Right kidney (tissue), 1 donor: ENCODE data around the gene ANGPTL8.

Experiments used
- DNase-seq: peaks from one replicate; pipeline ENCODE4 v3.0.0-alpha.2; 2016

The ANGPTL8 gene

DNA sequence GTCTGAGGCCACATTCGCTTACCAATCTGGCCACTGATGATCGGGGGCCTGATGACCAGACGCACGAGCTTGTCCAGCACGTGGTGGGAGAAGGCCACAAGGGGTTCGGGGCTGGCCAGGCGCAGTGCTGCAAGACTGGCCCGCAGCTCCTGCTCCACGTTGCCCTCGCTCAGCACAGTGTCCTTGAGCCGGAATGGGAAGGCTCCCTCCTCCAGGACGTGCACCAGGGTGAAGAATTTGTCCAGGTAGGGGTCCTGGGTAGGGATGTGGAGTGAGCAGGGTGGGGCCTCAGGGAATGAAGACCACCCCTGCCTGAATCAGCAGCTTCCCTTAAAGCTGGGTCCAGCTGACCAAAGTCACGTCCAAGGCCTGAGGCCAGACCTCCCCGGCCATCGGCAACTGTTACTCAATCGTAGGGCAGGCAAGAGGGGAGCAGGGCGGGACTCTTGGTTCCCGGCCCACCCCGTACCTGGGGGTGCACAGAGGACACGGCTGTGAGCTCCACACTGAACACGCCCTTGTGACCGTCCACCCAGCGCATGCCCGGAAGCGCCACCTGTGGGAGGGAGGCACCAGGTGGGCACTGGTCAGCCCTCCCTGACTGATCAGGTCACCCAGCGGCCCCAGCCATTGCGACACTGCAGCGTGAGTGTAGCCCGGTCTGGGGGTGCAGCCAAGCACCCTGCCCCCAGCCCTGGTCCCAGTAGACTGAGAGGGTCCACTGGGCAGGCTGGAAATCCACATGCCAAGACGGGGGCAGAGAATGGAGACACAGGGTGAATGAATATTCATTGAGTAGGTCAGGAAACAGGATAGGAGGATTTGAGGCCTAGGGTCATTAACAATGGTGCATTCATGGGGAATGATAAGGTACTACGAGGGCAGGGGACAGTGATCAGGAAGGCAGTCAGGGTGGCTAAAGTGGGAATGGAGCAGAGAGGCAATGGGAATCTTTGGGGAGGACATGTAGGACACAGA lies 2.8 kb upstream of the ANGPTL8 start:
- no peak for DNase-seq

GRCh38 chr19:11237321-11237720 lies 2.1 kb upstream of the ANGPTL8 start:
- DNase-seq, result no peak

DNA sequence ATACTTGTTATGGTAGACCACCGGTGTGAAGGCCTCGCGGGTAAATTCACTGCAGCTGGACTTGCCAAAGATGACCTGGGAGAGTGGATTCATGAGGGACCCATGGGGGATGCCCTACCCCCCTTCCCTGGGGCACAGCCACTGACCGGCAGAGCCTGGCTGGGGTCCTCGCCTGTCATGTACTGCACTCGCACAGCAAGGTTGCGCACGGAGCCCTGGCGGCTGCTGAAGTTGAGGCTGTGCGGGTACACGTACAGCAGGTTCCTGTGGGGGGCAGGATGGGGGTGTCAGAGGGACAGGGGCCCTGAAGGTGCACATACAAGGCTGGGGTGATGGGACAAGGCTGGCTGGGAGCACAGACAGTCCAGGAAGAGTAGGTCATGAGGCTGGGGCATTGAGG lies 1.4 kb upstream of the ANGPTL8 start:
- DNase-seq, result no peak

DNA sequence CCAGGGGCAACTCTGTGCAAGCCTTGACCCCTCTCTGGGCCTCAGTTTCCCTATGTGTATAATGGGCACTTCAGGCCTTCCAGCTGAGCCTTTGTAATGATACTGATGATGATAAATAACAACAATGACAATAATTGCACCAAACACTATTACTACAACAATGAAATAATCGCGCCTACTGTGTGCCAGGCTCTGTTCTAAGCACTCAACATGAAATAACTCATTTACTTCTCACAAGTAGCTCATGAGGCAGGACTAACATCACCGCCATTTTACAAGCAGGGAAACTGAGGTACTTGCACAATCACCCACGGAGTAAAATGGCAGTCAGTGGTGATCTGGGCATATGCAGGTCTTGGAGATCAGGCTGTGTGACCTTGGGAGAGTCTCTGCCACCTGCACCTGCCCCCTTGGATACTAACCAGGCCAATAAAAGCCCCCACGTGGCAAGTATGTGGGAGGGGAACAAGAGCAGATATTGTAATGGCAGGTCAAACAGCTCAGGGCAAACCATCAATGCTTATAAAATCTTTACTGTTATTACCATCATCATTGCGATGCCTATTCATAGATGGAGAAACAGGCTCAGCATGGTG lies 540 bp upstream of the ANGPTL8 start:
- no peak for DNase-seq

DNA sequence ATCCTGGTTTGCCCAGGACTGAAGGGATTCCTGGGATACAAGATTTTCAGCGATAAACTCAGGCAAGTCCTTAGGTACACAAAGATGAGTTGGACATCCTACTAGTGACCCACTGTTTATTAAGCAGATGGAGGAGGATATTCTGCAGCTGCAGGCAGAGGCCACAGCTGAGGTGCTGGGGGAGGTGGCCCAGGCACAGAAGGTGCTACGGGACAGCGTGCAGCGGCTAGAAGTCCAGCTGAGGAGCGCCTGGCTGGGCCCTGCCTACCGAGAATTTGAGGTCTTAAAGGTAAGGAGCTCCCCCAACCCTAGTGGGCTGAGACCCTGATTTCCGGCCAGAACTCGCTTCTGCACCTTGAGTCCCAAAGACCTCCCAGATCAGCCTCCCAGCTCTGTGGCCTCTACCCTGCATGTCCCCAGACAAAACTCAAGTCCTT lies 607 bp downstream of the ANGPTL8 start:
- no peak for DNase-seq

- no peak for DNase-seq
Observed at GRCh38 chr19:11242025-11242424, 2.6 kb downstream of the ANGPTL8 start.

DNA sequence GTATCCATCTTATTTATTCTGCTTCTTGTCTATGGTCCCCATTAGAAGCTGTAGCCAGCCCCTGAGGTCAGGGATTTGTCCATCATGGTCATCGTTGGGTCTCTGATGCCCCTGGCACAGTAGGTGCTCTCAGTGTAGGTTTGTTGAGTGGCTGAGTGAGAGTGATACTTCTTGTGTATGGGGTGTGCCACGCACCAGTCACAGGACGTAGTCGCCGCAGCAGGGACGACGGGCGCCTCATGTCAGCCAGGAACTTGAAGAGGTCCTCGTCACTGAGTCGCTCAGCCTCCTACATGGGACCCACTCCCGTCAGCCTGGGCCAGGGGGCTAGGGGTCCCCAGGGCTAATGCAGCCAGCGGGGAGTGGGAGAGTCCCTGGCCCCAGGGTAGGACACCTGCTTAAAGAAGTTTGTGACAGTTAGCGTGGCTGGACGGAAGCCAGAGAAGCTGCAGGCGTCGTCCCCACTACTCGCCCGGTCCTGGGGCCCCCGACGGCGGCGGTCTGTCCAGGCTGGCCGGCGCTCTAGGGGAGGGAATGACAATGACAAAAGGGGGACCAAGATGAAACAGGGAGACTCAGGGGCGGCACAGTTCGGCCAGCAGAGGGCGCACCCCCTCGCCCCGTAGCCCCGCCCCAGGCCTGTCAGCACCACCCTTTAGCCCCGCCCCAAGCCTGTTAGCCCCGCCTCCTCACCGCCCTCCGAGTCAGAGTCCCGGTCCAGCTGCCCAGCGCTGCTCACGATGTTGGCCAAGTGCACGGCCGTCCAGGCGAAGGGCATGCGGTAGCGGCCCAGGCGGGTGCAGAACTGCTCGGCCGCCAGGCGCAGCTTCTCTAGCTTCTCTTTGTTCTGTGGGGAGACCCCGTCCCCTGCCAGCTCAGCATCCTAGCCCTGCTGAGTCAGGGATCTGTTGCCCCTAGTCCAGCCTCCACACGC lies 3.7 kb downstream of the ANGPTL8 start:
- DNase-seq, result peak; percentile 70

- DNase-seq, result no peak
Observed at GRCh38 chr19:11243798-11244169, 4.4 kb downstream of the ANGPTL8 start.

DNA sequence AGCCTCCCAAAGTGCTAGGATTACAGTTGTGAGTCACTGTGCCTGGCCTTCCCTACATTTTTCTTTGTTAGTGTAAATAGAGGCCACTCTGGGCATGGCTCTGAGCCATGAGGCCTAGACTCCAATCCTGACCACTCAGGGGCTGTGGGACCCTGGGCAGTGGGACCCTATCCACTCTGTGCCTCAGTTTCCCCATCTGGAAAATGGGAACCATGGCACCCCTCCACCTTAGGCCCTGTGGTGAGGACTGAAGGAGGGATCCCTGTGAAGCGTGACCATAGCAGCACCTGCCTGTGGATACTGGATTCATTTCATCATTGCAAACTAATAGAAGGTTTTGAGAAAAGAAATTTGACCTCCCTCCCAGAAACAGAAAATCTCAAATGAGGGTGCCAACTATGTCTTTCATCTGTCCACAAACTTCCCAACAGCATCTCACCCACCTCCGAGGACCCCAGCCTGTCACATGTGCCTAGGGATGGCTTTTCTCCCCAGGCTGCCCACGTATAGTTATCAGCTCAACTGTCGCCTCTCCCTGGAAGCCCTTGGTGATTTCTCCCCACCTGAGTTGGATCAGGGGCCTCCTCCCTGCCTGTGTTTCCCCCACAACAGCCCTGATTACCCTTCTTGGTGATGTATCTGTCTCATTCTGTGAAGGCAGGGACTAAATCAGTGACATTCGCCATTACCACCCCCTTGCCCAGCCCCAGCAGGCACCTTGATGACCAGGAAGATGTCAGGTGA lies 5.6 kb downstream of the ANGPTL8 start:
- DNase-seq, result no peak

DNA sequence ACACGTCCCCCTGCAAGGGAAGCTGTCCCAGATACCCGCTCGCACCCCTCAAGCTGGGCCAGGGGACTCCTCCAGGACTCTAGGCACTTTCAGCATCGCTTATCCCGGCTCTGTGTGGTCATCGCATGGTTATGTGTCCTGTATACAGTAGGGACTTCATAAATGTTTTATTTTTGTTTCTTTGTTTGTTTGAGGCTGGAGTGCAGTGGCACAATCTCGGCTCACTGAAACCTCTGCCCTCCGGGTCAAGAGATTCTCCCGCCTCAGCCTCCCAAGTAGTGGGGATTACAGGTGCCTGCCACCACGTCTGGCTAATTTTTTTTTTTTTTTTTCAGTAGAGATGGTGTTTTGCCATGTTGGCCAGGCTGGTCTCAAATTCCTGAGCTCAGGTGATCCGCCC lies 7.5 kb downstream of the ANGPTL8 start:
- no peak for DNase-seq

GRCh38 chr19:11247391-11247790 lies 8.0 kb downstream of the ANGPTL8 start:
- no peak for DNase-seq

DNA sequence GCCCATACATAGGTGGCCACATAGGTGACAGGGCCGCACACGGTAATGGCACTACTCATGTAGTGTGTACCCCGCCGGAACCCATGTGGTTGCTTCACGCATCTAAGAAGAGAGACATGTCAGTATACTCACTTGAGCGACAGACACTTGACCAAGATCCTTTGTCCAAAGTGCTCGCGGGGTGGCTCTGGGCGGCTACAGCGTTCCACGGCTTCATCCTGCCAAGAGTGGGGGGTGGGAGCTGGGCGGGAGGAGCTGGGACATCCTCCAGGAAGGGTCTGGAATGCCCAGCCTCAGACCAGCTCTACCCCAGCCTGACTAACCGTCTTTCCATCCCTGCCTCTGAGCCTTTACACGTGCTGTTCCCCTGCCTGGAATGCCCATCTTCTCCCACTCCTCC lies 8.5 kb downstream of the ANGPTL8 start:
- no peak for DNase-seq

GRCh38 chr19:11248852-11249251 lies 9.4 kb downstream of the ANGPTL8 start:
- no peak for DNase-seq

- DNase-seq, result no peak
Observed at GRCh38 chr19:11251217-11251616, 11.8 kb downstream of the ANGPTL8 start.

- DNase-seq, result no peak
Observed at GRCh38 chr19:11251650-11252314, 12.4 kb downstream of the ANGPTL8 start.

DNA sequence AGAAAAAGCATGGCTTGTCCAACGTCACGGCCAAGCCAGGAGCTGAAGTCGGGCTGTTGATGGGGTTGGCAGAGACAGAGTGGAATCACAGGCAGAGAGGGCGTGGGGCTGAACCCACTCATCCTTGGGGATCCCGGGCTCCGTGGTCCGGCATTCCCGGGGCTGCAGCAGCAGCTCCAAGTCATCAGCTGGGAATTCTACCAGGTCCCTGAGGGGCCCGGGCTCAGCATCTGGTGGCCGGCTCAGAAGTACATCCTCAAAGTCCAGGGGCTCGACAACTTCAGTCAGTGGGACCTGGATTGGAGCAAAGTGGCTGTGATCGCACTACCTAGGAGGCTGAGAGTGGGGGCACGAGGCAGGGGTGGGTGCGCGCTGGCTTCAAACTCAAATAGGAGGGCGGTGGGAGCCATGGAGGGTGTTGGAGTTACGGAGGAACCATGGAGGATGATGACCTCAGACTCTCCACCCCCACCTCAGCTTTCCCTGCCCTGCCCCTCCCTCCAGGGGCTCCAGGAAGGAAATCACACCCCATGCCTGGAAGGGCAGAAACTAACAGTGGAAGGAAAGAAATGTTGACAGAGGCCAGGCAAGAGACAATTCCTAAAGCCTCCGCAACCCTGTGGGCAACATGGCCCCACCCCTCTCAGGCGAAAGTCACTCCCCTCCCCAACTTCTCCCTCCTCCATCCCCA lies 13.4 kb downstream of the ANGPTL8 start:
- DNase-seq, result no peak

DNA sequence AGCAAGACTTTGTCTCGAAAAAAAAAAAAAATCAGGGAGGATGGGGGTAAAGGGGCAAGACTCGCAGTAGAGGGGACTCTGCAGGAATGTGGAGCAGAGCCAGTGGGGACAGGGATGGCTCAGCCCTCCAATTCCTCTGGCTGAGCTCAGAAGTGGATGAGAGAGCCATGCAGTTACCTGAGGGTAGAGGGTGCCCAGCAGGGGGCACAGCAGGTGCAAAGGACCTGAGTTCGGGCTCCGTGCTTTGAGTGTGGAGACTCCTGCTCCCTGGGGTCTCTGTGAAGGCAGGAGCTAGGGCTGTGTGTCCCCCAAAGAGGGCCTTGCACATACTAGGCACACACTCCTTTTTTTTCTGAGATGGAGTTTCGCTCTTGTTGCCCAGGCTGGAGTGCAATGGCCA lies 15.2 kb downstream of the ANGPTL8 start:
- no peak for DNase-seq

- DNase-seq, result peak; percentile 55
Observed at GRCh38 chr19:11256189-11256588, 16.8 kb downstream of the ANGPTL8 start.

- no peak for DNase-seq
Observed at GRCh38 chr19:11257846-11258380, 18.5 kb downstream of the ANGPTL8 start.

DNA sequence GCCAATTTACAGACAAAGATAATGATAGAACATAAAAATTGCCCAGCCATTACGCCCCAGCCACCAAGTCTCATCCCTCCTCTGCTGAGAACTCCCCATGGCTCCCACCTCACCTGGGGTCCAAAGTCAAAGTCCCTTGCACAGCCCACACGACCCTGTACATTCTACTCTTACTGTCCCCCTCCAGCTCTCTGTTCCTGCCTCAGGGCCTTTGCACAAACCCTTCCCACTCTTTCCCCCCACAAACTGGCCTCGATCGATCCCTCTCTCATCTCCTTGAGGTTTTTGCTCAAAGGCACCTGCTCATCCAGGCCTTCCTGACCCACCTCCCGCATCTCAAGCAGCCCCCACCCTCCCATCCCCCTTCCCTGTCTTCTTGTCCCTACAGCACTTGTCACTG lies 21.6 kb downstream of the ANGPTL8 start:
- no peak for DNase-seq
